Activated CD8-positive, alpha-beta memory T cell treated with anti-CD3 and anti-CD28 coated beads, Interleukin-2, amount 50 U/mL, for 1 hour (primary cell): ENCODE results near the gene DIAPH3.

ENCODE experiments used
- DNase-seq: peaks from one replicate; pipeline ENCODE4 v3.0.0-alpha.2; 2020; ENCODE audit errors: extremely low read depth

The DIAPH3 gene

GRCh38 chr13:60158321-60158801, 5.4 kb downstream of the DIAPH3 start:
- DNase-seq: no peak

- DNase-seq: no peak
Measured at GRCh38 chr13:60155978-60156377, 7.8 kb downstream of the DIAPH3 start.

- DNase-seq: no peak
Measured at GRCh38 chr13:60152904-60153303, 10.8 kb downstream of the DIAPH3 start.

DNA sequence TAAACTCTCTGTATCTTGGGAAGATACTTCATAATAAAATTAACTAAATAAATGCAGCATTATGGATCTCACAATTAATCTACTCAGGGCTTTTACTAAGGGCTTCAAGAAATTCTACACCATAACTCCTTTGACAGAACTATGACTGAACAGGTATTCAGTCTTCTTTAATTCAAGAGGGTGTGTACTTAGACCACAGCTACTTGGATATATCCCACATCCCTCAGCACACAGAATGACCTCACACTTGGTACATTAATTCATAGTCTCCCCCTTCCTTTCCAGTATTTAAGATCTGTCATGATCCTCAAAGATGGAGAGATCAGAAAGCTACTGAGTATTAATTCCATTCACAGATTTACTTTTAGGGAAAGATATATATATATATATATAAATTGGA, 11.6 kb downstream of the DIAPH3 start:
- DNase-seq: no peak

DNA sequence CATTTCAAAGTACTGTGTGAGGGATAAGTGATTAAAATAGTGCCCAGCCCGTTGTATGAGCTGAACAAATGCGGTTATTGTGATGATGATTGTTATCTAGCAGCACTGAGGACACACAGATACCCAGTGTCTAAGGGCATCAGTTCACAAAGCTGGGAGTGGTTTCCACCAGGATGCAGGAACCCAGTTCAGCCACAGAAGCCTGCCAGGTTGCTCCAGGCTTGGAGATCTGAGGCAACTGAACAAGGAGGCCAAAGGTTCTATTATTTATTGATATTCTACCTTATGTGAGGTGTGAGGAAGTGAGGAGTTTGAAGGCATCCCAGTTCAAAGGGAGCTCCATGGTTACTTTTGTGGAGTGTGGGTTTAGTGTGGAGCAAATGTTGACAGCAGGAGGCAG, 13.2 kb downstream of the DIAPH3 start:
- DNase-seq: no peak

- no peak for DNase-seq
Measured at GRCh38 chr13:60148918-60149317, 14.8 kb downstream of the DIAPH3 start.

- DNase-seq: no peak
Measured at GRCh38 chr13:60147361-60147760, 16.4 kb downstream of the DIAPH3 start.

DNA sequence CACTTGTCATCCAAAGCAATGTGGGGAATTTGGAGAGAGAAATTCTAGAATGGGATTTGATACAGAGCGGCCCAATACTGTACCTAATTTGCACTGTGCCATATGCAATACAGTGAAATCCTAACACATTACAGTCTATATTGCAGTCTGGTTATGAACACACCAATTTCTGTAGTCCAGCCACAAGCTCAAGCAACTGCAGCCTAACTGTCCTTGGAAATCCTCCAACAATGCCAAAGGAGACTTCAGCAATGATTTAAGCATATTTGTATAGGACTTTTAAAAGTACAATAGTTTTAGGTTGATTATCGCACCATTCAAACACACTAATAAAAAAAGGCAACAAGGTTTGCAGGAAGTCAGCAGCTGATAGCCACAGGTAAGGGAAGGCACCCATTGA, 17.3 kb downstream of the DIAPH3 start:
- no peak for DNase-seq

DNA sequence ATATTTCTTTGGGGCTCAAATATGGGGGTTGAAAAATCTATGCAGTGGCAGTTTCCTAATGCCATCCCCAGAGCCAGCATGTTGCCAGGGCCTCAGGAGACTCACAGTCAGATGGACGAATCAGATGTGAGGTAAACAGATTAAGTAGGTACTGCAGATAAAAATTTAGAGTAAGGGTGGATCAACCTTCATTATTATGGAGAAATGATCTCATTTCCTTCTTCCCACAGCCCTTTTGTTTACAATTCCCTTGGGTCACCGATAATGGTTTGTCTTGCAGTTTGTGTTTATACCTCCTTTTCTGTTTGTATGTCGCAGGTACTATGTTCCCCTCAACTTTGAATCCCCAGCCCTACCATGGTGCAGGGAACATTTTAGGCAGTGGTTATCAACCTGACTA, 20.0 kb downstream of the DIAPH3 start:
- DNase-seq: no peak

- no peak for DNase-seq
Measured at GRCh38 chr13:60139272-60139671, 24.5 kb downstream of the DIAPH3 start.

- no peak for DNase-seq
Measured at GRCh38 chr13:60138674-60139073, 25.1 kb downstream of the DIAPH3 start.

DNA sequence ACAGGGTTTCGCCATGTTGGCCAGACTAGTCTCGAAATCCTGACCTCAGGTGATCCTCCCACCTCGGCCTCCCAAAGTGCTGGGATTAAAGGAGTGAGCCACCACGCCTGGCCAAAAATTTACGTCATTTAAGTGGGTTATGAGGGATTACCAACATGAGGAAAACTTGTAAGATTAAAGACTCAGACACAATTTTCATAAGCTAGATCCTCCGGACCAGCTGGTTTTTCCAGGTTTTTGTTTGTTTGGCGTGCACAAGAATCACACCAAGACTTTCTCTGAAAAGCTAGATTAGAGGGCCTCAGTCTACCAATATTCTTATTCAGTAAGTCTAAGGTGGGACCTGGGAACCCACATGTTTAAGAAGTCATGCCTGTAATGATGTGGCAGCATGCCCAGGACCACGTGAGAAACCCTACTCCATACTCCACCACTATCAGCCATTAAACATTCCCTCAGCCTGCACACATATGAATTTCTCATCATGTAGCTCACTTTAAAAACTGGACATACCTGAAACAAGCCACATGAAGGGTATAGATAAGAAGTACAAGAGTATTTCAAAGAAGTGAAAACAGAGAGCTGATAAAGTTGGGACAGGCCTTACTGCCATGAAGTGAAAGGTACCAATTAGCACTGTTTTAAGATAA, 25.7 kb downstream of the DIAPH3 start:
- DNase-seq: no peak

DNA sequence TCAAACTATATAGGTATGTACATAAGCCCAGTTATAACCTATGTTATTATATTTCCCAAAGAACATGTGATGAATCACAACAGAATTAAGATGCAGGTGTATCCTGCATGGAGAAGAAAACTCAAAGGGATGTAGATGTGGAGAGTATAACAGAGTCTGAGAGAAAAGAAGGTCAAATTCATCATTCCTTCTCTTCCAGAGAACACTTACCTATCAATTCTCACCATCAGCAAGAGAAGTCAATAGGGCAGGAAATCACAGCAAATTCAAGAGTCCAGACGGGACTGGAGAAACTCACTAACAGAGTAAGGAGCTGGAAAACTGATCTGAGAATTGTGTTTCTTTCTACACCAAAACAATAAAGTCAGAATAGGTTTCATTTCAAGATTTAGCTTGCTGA, 28.4 kb downstream of the DIAPH3 start:
- DNase-seq: no peak

- no peak for DNase-seq
Measured at GRCh38 chr13:60134376-60134775, 29.4 kb downstream of the DIAPH3 start.

GRCh38 chr13:60121337-60121687, 42.4 kb downstream of the DIAPH3 start:
- DNase-seq: no peak

DNA sequence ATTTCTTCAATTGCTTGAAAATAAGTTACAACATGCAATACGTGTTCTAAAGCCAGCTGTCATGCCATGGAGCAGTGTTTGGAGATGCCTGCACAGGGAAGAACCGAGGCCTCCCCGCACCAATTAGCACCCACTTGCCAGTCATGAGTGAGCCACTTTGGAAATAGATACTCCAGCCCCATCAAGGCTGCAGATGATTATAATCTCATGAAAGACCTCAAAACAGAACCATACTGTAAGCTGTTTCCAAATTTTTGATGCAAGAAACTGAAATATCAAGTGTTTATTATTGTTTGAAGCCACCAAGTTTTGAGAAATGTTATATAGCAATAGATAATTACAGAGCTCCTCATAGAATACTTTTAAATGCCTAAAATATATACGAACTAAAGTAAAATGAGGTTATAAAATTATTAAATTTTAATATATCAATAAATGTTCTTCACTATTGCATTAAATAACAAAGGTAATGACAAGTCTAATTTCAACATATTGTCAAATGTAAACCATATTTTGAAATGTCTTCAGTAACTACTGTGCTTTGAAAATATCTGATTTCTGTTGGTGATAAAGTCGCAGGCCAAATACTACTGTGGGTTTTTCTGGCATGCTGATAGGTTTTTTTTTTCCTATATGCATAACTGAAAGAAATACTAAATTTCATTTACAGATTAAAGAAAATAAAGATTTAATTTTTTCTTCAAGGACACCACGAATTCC, 43.0 kb downstream of the DIAPH3 start:
- DNase-seq: no peak

DNA sequence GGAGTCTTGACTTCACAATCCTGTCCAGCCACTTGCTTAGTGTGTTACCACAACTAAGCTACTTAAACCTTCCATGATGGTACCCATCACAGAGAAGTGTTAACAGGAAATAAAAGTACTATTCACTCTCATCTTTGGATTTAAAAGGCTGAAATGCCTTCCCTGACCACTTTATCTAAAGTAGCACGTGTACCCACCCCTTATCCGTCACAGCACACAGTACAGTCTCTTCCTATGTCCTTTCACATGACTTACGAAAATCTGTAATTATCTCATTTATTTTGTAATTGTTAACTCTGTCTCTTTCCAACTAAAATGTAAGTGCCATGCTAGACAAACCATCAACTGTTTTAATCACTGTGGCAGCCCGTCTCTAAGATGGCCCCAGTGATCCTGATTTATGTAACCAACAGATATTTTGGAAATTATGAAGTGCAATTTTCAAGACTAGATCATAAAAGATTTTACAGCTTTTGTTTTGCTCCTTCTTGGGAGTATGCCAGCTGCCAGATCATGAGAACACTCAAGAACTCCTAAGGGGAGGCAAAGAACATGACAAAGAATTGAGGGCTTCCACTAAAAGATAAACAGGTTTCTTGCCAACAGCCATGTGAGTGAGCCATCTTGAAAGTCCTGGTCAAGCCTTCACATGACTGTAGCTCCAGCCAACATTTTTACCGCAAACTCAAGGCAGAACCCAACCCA, 44.9 kb downstream of the DIAPH3 start:
- no peak for DNase-seq

- no peak for DNase-seq
Measured at GRCh38 chr13:60114499-60115028, 49.2 kb downstream of the DIAPH3 start.

GRCh38 chr13:60112771-60113170, 51.0 kb downstream of the DIAPH3 start:
- DNase-seq: no peak

DNA sequence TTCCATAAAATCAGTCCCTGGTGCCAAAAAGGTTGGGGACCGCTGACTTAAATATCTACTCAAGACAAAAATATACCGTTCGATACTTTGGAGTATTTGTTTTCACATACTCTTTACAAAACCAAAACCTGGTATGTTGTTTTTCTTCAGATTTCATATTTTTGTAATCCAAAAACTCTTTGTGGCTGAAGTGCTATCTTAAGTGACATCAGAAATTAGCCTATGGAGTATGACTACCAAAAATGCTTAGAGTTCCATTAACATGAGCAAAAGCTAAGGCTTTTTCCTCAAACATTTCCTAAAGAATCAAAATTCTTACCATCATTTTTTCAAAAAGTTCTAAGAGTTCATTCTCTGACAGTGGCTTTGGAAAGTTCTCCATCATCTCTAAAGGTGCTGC, 52.0 kb downstream of the DIAPH3 start:
- no peak for DNase-seq

DNA sequence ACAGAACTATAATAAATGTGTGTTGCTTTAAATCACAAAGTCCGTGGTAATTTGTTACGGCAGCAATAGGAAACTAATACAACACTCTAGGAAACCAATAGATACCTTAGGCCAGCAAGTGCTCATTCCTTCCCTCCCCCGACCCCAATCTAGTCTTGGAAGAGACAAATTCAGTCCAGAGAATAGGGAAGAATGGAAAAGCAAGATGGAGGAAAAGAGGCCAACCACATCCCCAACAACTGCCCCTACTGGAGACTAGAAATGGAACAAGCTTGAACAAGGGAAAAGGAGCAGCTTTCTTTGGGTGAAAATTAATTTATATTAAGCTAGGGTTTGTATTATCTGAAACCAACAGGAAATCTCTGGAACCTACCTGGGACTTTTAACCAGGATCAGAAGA, 54.4 kb downstream of the DIAPH3 start:
- DNase-seq: no peak

GRCh38 chr13:60108589-60108988, 55.1 kb downstream of the DIAPH3 start:
- DNase-seq: no peak
